Measurements from ENCODE around the gene EPN2. TPM values are rescaled to one million over a fixed set of nuclear protein-coding genes. Genes with fewer than 3 reads are reported as not detected.

EPN2 gene
- total RNA-seq, 1 experiment from 2014 or later, result 73.1 TPM

- H3K4me1 ChIP-seq (ENCODE audit: control insufficient read depth in 1 of 2, insufficient read depth in 2 of 2, low read length in 2 of 2), result peaks cover 7 to 30% of the 10 kb centered on the region in 2 experiments; a peak in 3 of 4 replicates
- TF ChIP-seq, protein P1, sequence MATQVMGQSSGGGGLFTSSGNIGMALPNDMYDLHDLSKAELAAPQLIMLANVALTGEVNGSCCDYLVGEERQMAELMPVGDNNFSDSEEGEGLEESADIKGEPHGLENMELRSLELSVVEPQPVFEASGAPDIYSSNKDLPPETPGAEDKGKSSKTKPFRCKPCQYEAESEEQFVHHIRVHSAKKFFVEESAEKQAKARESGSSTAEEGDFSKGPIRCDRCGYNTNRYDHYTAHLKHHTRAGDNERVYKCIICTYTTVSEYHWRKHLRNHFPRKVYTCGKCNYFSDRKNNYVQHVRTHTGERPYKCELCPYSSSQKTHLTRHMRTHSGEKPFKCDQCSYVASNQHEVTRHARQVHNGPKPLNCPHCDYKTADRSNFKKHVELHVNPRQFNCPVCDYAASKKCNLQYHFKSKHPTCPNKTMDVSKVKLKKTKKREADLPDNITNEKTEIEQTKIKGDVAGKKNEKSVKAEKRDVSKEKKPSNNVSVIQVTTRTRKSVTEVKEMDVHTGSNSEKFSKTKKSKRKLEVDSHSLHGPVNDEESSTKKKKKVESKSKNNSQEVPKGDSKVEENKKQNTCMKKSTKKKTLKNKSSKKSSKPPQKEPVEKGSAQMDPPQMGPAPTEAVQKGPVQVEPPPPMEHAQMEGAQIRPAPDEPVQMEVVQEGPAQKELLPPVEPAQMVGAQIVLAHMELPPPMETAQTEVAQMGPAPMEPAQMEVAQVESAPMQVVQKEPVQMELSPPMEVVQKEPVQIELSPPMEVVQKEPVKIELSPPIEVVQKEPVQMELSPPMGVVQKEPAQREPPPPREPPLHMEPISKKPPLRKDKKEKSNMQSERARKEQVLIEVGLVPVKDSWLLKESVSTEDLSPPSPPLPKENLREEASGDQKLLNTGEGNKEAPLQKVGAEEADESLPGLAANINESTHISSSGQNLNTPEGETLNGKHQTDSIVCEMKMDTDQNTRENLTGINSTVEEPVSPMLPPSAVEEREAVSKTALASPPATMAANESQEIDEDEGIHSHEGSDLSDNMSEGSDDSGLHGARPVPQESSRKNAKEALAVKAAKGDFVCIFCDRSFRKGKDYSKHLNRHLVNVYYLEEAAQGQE (IDR thresholded peaks at IDR 0.05; ENCODE audit: low read depth), result no peak
- TF ChIP-seq JUND (IDR thresholded peaks at IDR 0.05), result no peak
- TF ChIP-seq SRF (IDR thresholded peaks at IDR 0.05; ENCODE audit: low read depth), result no peak
- no peak for TF ChIP-seq POLR2AphosphoS5 (IDR thresholded peaks at IDR 0.05; ENCODE audit: low read depth, low read length)
- no peak for TF ChIP-seq SIN3A (IDR thresholded peaks at IDR 0.05; ENCODE audit: low read depth)
- TF ChIP-seq EGR1 (IDR thresholded peaks at IDR 0.05; ENCODE audit: low read depth), result no peak
- no peak for TF ChIP-seq FOSL1 (IDR thresholded peaks at IDR 0.05; ENCODE audit: low read depth)
- no peak for TF ChIP-seq SP1 (IDR thresholded peaks at IDR 0.05; ENCODE audit: low read depth)
- TF ChIP-seq ATF3 (IDR thresholded peaks at IDR 0.05), result no peak
- no peak for TF ChIP-seq ELF1 (IDR thresholded peaks at IDR 0.05; ENCODE audit: borderline replicate concordance, low read depth)
- TF ChIP-seq POLR2A (IDR thresholded peaks at IDR 0.05; ENCODE audit: borderline replicate concordance, extremely low read depth, insufficient read depth, insufficient read length), result no peak
- TF ChIP-seq CEBPB (IDR thresholded peaks at IDR 0.05; ENCODE audit: low read depth), result no peak
- no peak for TF ChIP-seq ZNF274 (IDR thresholded peaks at IDR 0.05; ENCODE audit: low read depth, low read length)
- TF ChIP-seq YY1 (IDR thresholded peaks at IDR 0.05; ENCODE audit: extremely low read depth, insufficient replicate concordance, low read depth, low read length), result no peak
- TF ChIP-seq RAD21 (IDR thresholded peaks at IDR 0.05; ENCODE audit: low read depth), result no peak
- TF ChIP-seq, protein P2, sequence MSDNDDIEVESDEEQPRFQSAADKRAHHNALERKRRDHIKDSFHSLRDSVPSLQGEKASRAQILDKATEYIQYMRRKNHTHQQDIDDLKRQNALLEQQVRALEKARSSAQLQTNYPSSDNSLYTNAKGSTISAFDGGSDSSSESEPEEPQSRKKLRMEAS (IDR thresholded peaks at IDR 0.05), result no peak
- no peak for TF ChIP-seq ZFX (IDR thresholded peaks at IDR 0.05)
- TF ChIP-seq CBX3 (IDR thresholded peaks at IDR 0.05; ENCODE audit: low read depth), result no peak
- TF ChIP-seq, protein P3, sequence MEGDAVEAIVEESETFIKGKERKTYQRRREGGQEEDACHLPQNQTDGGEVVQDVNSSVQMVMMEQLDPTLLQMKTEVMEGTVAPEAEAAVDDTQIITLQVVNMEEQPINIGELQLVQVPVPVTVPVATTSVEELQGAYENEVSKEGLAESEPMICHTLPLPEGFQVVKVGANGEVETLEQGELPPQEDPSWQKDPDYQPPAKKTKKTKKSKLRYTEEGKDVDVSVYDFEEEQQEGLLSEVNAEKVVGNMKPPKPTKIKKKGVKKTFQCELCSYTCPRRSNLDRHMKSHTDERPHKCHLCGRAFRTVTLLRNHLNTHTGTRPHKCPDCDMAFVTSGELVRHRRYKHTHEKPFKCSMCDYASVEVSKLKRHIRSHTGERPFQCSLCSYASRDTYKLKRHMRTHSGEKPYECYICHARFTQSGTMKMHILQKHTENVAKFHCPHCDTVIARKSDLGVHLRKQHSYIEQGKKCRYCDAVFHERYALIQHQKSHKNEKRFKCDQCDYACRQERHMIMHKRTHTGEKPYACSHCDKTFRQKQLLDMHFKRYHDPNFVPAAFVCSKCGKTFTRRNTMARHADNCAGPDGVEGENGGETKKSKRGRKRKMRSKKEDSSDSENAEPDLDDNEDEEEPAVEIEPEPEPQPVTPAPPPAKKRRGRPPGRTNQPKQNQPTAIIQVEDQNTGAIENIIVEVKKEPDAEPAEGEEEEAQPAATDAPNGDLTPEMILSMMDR (IDR thresholded peaks at IDR 0.05 in 2 of 3, conservative IDR thresholded peaks at IDR 0.05 in 1 of 3; ENCODE audit: borderline replicate concordance in 1 of 3, insufficient read depth in 1 of 3, low read depth in 2 of 3, low read length in 2 of 3), result no peak
- no peak overlapping the region for H3K4me2 ChIP-seq (ENCODE audit: low read length)
- H3K4me3 ChIP-seq (replicated peaks in 1 of 2; ENCODE audit: low read depth in 1 of 2, low read length in 2 of 2), result no peak overlapping the region
- RAD21 ChIA-PET (ENCODE audit: low non-redundant PET in 1 of 2, low total read pairs in 2 of 2, uncharacterized antibody in 2 of 2, unreplicated experiment in 2 of 2), result no interaction called here
- no peaks in the 10 kb centered on the region for H4K20me1 ChIP-seq (ENCODE audit: insufficient read depth)
- no peak overlapping the region for H2AFZ ChIP-seq (ENCODE audit: low read depth, low read length, poor library complexity, severe bottlenecking)
- no peaks in the 10 kb centered on the region for H3K9me3 ChIP-seq (ENCODE audit: control insufficient read depth in 1 of 2, insufficient read depth in 1 of 2, low read depth in 1 of 2, low read length in 2 of 2)
- no peaks in the 10 kb centered on the region for H3K9me2 ChIP-seq (ENCODE audit: insufficient read depth)
- ATAC-seq (no peak), DNase-seq (ENCODE audit: low read depth, low spot score) (no peak)
- no TSS peak for BruUV-seq (replicated peaks)
- POLR2A ChIA-PET, result no interaction called here
- peaks cover 7% of the 10 kb centered on the region for H3K79me2 ChIP-seq (ENCODE audit: insufficient read depth, low read length)
- no peak overlapping the region for H3K27ac ChIP-seq (ENCODE audit: low read depth, low read length)
- no peak overlapping the region for H3K9ac ChIP-seq (ENCODE audit: low read length)
- intact Hi-C loops (cut with micrococcal nuclease), result no loop called here
- no peaks in the 10 kb centered on the region for H3K36me3 ChIP-seq (ENCODE audit: control insufficient read depth in 1 of 2, insufficient read depth in 2 of 2, low read length in 2 of 2)
- no peaks in the 10 kb centered on the region for H3K27me3 ChIP-seq (ENCODE audit: insufficient read depth, low read length)
- CTCF ChIA-PET, result interaction anchor here (1.1 kb wide), 1 partner anchor 9 kb away, joined by 4 read pairs; the partner anchor contains the start of gene B9D1
Observed at GRCh38 chr17:19372011-19372370, 134.8 kb downstream of the EPN2 start.
